KMS-11 (cell line): ENCODE results near the gene DUSP3.

Experiments
- H2AFZ ChIP-seq: fragments of 200-600 bp; sonication (generic); 2 replicates; pipeline ENCODE4 v1.6.1; 2016; ENCODE audit warnings: antibody characterized with exemption, mixed run types, low read depth
- H3K27ac ChIP-seq: fragments of 200-600 bp; sonication (generic); 2 replicates; pipeline ENCODE4 v1.6.1; 2016; ENCODE audit warnings: mild to moderate bottlenecking, mixed run types
- H3K27me3 ChIP-seq: fragments of 200-600 bp; sonication (generic); 2 replicates; pipeline ENCODE4 v1.6.1; 2017; ENCODE audit warnings: mild to moderate bottlenecking, low read depth, mixed run types, moderate library complexity; ENCODE audit not compliant: insufficient read depth
- H3K36me3 ChIP-seq: fragments of 200-600 bp; sonication (generic); 2 replicates; pipeline ENCODE4 v1.6.1; 2017; ENCODE audit warnings: mild to moderate bottlenecking, mixed run types; ENCODE audit not compliant: insufficient read depth
- H3K4me1 ChIP-seq: fragments of 200-600 bp; sonication (generic); 2 replicates; pipeline ENCODE4 v1.6.1; 2016; ENCODE audit warnings: mild to moderate bottlenecking, low read depth, mixed run types; ENCODE audit not compliant: poor library complexity, severe bottlenecking
- H3K4me2 ChIP-seq: fragments of 200-600 bp; sonication (generic); 2 replicates; pipeline ENCODE4 v1.7.0; 2016; ENCODE audit warnings: mild to moderate bottlenecking, mixed run types
- H3K4me3 ChIP-seq: fragments of 200-600 bp; sonication (generic); IDR thresholded peaks from 2 replicates; pipeline ENCODE4 v1.6.1; 2017; ENCODE audit warnings: low read depth, low read length, mixed read lengths; ENCODE audit not compliant: insufficient read depth
- H3K79me2 ChIP-seq: fragments of 200-600 bp; sonication (generic); 2 replicates; pipeline ENCODE4 v1.6.1; 2016; ENCODE audit warnings: low read depth, mixed run types; ENCODE audit not compliant: insufficient read depth
- H3K9ac ChIP-seq: fragments of 200-600 bp; sonication (generic); 2 replicates; pipeline ENCODE4 v1.6.1; 2016; ENCODE audit warnings: mild to moderate bottlenecking, mixed run types
- H4K20me1 ChIP-seq: fragments of 200-600 bp; sonication (generic); 2 replicates; pipeline ENCODE4 v1.6.1; 2016; ENCODE audit warnings: mild to moderate bottlenecking, mixed run types; ENCODE audit not compliant: insufficient read depth
- CTCF ChIP-seq: fragments of 200-600 bp; sonication (generic); conservative IDR thresholded peaks from 2 replicates; pipeline ENCODE4 v1.6.1; 2017; ENCODE audit warnings: low read depth, mild to moderate bottlenecking, antibody characterized with exemption, low read length, moderate library complexity, mixed read lengths

DUSP3 gene

GRCh38 chr17:43790311-43790940, 11.6 kb upstream of the DUSP3 start:
- Histone ChIP-seq H4K20me1 (no peaks in the 10 kb centered on the region), H3K27ac (no peak overlapping the region), H3K27me3 (no peaks in the 10 kb centered on the region), H3K4me2 (no peak overlapping the region), H3K4me3 (no peak overlapping the region), H3K9ac (no peak overlapping the region), H2AFZ (no peak overlapping the region), H3K79me2 (no peaks in the 10 kb centered on the region), H3K4me1 (no peaks in the 10 kb centered on the region), H3K36me3 (no peaks in the 10 kb centered on the region)
- TF ChIP-seq CTCF, result no peak

GRCh38 chr17:43789482-43789881, 10.7 kb upstream of the DUSP3 start:
- H3K4me2 ChIP-seq, result no peak overlapping the region
- no peak overlapping the region for H3K4me3 ChIP-seq
- no peaks in the 10 kb centered on the region for H3K79me2 ChIP-seq
- H2AFZ ChIP-seq, result no peak overlapping the region
- H3K36me3 ChIP-seq, result no peaks in the 10 kb centered on the region
- no peak overlapping the region for H3K9ac ChIP-seq
- H3K27ac ChIP-seq, result no peak overlapping the region
- H3K4me1 ChIP-seq, result no peaks in the 10 kb centered on the region
- no peak for TF ChIP-seq CTCF
- no peaks in the 10 kb centered on the region for H4K20me1 ChIP-seq
- H3K27me3 ChIP-seq, result 0 out of 2 replicates have a peak, but pooled peaks cover under 1% of the 10 kb centered on the region

GRCh38 chr17:43788540-43788939, 9.8 kb upstream of the DUSP3 start:
- Histone ChIP-seq H3K27ac (no peak overlapping the region), H3K4me1 (no peaks in the 10 kb centered on the region), H3K27me3 (0 out of 2 replicates have a peak, but pooled peaks cover 8% of the 10 kb centered on the region), H3K9ac (no peak overlapping the region), H3K36me3 (no peaks in the 10 kb centered on the region), H3K4me3 (no peak overlapping the region), H3K4me2 (no peak overlapping the region), H3K79me2 (no peaks in the 10 kb centered on the region), H4K20me1 (no peaks in the 10 kb centered on the region), H2AFZ (no peak overlapping the region)
- no peak for TF ChIP-seq CTCF

GRCh38 chr17:43787728-43788127, 9.0 kb upstream of the DUSP3 start:
- Histone ChIP-seq H3K79me2 (no peaks in the 10 kb centered on the region), H3K27me3 (0 out of 2 replicates have a peak, but pooled peaks cover 8% of the 10 kb centered on the region), H3K27ac (no peak overlapping the region), H3K9ac (no peak overlapping the region), H4K20me1 (no peaks in the 10 kb centered on the region), H3K4me3 (no peak overlapping the region), H3K4me2 (no peak overlapping the region), H2AFZ (no peak overlapping the region), H3K36me3 (no peaks in the 10 kb centered on the region), H3K4me1 (no peaks in the 10 kb centered on the region)
- no peak for TF ChIP-seq CTCF
